IMR-90 (cell line): ENCODE data around the gene NRXN2. TPM values are rescaled to one million over a fixed set of nuclear protein-coding genes. Genes with fewer than 3 reads are reported as not detected.
A peak's percentile ranks its signal among the peaks of the same experiment; 100 is the strongest.

Experiments
- ATAC-seq: fragments of 200-7000 bp; cut with Tn5 transposase; 2 replicates; pipeline ENCODE4 v1.9.1; 2020; ENCODE audit warnings: low read depth, mild to moderate bottlenecking, moderate library complexity
- BruUV-seq: library from RNA; stranded (reverse); fragments of 400-500 nt; replicated peaks from 2 replicates; lab custom pipeline; 2021; lab: Mats Ljungman, UMichigan
- CTCF ChIA-PET: fragments of 300-600 bp; formaldehyde crosslinking; extraction: SDS; loops from one replicate; lab custom pipeline; 2021; ENCODE audit warnings: antibody characterized with exemption; lab: Yijun Ruan, JAX
- POLR2A ChIA-PET: fragments of 300-600 bp; sonication (Branson Sonifier 250); formaldehyde crosslinking; loops from one replicate; lab custom pipeline; 2022; ENCODE audit warnings: antibody characterized with exemption; ENCODE audit not compliant: unreplicated experiment; lab: Charles Lee
- DNase-seq: peaks from one replicate; pipeline ENCODE4 v3.0.0; 2013
- H2AFZ ChIP-seq: replicated peaks from 2 replicates; pipeline ENCODE3; 2013; ENCODE audit warnings: low read length, mild to moderate bottlenecking; ENCODE audit not compliant: poor library complexity
- H2AK5ac ChIP-seq: 2 replicates; pipeline ENCODE4 v1.6.1; 2013; ENCODE audit warnings: low read depth, low read length, inconsistent platforms
- H2AK9ac ChIP-seq: replicated peaks from 2 replicates; pipeline ENCODE3; 2013; ENCODE audit warnings: mild to moderate bottlenecking, low read depth, low read length, moderate library complexity; ENCODE audit not compliant: poor library complexity
- H2BK120ac ChIP-seq: 2 replicates; pipeline ENCODE4 v1.6.1; 2013; ENCODE audit warnings: low read depth, low read length, inconsistent platforms
- H2BK15ac ChIP-seq: 3 replicates; pipeline ENCODE4 v1.6.1; 2013; ENCODE audit warnings: low read depth, low read length, inconsistent platforms
- H2BK20ac ChIP-seq: 2 replicates; pipeline ENCODE4 v1.6.1; 2013; ENCODE audit warnings: low read depth, mild to moderate bottlenecking, inconsistent platforms, low read length, moderate library complexity
- H2BK5ac ChIP-seq: 2 replicates; pipeline ENCODE4 v1.6.1; 2013; ENCODE audit warnings: mild to moderate bottlenecking, low read depth, low read length, inconsistent platforms; ENCODE audit not compliant: poor library complexity, severe bottlenecking
- H3K14ac ChIP-seq: replicated peaks from 2 replicates; pipeline ENCODE4 v1.6.1; 2013; ENCODE audit warnings: low read depth, low read length, inconsistent platforms
- H3K18ac ChIP-seq: 2 replicates; pipeline ENCODE4 v1.6.1; 2013; ENCODE audit warnings: low read depth, low read length, control low read depth
- H3K23ac ChIP-seq: 2 replicates; pipeline ENCODE4 v1.6.1; 2013; ENCODE audit warnings: low read depth, low read length, inconsistent platforms
- H3K27ac ChIP-seq: 2 replicates; pipeline ENCODE4 v1.5.1; 2013; ENCODE audit warnings: mild to moderate bottlenecking, control low read depth, low read length; ENCODE audit not compliant: insufficient read depth
- H3K27me3 ChIP-seq: 2 replicates; pipeline ENCODE4 v1.6.1; 2013; ENCODE audit warnings: low read length; ENCODE audit not compliant: control insufficient read depth, insufficient read depth
- H3K36me3 ChIP-seq: 2 replicates; pipeline ENCODE4 v1.6.1; 2013; ENCODE audit warnings: low read length, mixed read lengths; ENCODE audit not compliant: control insufficient read depth, insufficient read depth
- H3K4ac ChIP-seq: 2 replicates; pipeline ENCODE4 v1.6.1; 2013; ENCODE audit warnings: low read depth, low read length, inconsistent platforms
- H3K4me1 ChIP-seq: 2 replicates; pipeline ENCODE4 v1.6.1; 2013; ENCODE audit warnings: low read length, mixed read lengths; ENCODE audit not compliant: control insufficient read depth, insufficient read depth
- H3K4me2 ChIP-seq: 2 replicates; pipeline ENCODE4 v1.6.1; 2013; ENCODE audit warnings: low read depth, mild to moderate bottlenecking, control low read depth, low read length, moderate library complexity
- H3K4me3 ChIP-seq: 2 replicates; pipeline ENCODE4 v1.5.1; 2013; ENCODE audit warnings: low read depth, mild to moderate bottlenecking, control low read depth, low read length, moderate library complexity; ENCODE audit not compliant: insufficient read depth
- H3K56ac ChIP-seq: 2 replicates; pipeline ENCODE4 v1.6.1; 2013; ENCODE audit warnings: low read length, inconsistent platforms; ENCODE audit not compliant: insufficient read depth; ENCODE audit errors: extremely low read depth
- H3K79me1 ChIP-seq, 2 experiments: 2 replicates each; pipeline ENCODE4 v1.6.1; 2013; ENCODE audit warnings: low read length in 2 of 2, inconsistent platforms in 1 of 2, low read depth in 1 of 2
- H3K9ac ChIP-seq: 2 replicates; pipeline ENCODE4 v1.6.1; 2013; ENCODE audit warnings: low read depth, low read length, control low read depth
- H3K9me1 ChIP-seq: 2 replicates; pipeline ENCODE4 v1.6.1; 2013; ENCODE audit warnings: low read length, inconsistent platforms; ENCODE audit not compliant: insufficient read depth
- H3K9me3 ChIP-seq: 2 replicates; pipeline ENCODE4 v1.6.1; 2013; ENCODE audit warnings: low read length; ENCODE audit not compliant: control insufficient read depth, insufficient read depth
- H4K20me1 ChIP-seq: 2 replicates; pipeline ENCODE4 v1.6.1; 2013; ENCODE audit warnings: low read length, inconsistent platforms; ENCODE audit not compliant: insufficient read depth
- H4K5ac ChIP-seq: 2 replicates; pipeline ENCODE4 v1.6.1; 2013; ENCODE audit warnings: mild to moderate bottlenecking, low read depth, low read length, control low read depth
- H4K8ac ChIP-seq, 2 experiments: 2 replicates each; pipeline ENCODE4 v1.6.1; 2013; ENCODE audit warnings: low read depth in 2 of 2, low read length in 2 of 2, control low read depth in 1 of 2, inconsistent platforms in 1 of 2
- H4K91ac ChIP-seq: 2 replicates; pipeline ENCODE4 v1.6.1; 2013; ENCODE audit warnings: low read depth, low read length, inconsistent platforms; ENCODE audit not compliant: insufficient read depth
- BHLHE40 ChIP-seq: fragments of 150-350 bp; IDR thresholded peaks from 2 replicates; pipeline ENCODE4 v1.6.1; 2016; ENCODE audit warnings: mild to moderate bottlenecking, low read depth, low read length
- FOS ChIP-seq: fragments of 150-350 bp; IDR thresholded peaks from 2 replicates; pipeline ENCODE4 v1.6.1; 2016; ENCODE audit warnings: low read depth, low read length
- MXI1 ChIP-seq: IDR thresholded peaks from 2 replicates; pipeline ENCODE4 v1.6.1; 2012; ENCODE audit warnings: low read depth, mild to moderate bottlenecking, low read length, moderate library complexity, borderline replicate concordance
- POLR2A ChIP-seq: IDR thresholded peaks from 2 replicates; pipeline ENCODE4 v1.6.1; 2012; ENCODE audit warnings: mild to moderate bottlenecking, low read depth, low read length
- RCOR1 ChIP-seq: IDR thresholded peaks from 2 replicates; pipeline ENCODE4 v1.6.1; 2012; ENCODE audit warnings: mild to moderate bottlenecking, low read length, improper control_type of control experiment; ENCODE audit not compliant: insufficient replicate concordance
- SMC3 ChIP-seq: fragments of 150-350 bp; IDR thresholded peaks from 2 replicates; pipeline ENCODE4 v1.6.1; 2016; ENCODE audit warnings: low read depth, mild to moderate bottlenecking, antibody characterized with exemption, low read length, moderate library complexity
- WGBS, 2 experiments: methylation state at CpG; one replicate each; pipeline versions ENCODE4 v1.1.5 to v1.1.7; 2013; ENCODE audit warnings: missing lambda C conversion rate in 2 of 2; ENCODE audit not compliant: insufficient read length in 1 of 2; ENCODE audit errors: extremely low coverage in 2 of 2; 5-methylcytosine and 5-hydroxymethylcytosine counted together
- dilution Hi-C: fragments of 300-500 bp; cut with HindIII; formaldehyde crosslinking; loops from one replicate; pipeline ENCODE4 v1.14.3; 2018; ENCODE audit warnings: low sequenced_read_pairs; ENCODE audit not compliant: unreplicated experiment
- in situ Hi-C: fragments of 300-500 bp; cut with MboI; formaldehyde crosslinking; loops from 3 replicates; pipeline ENCODE4 v1.14.3; 2019; ENCODE audit warnings: low sequenced_read_pairs, inconsistent platforms, mixed read lengths
- intact Hi-C: fragments of 100-400 bp; cut with micrococcal nuclease; formaldehyde crosslinking; loops from 2 replicates; pipeline ENCODE4 v1.10.0; 2022
- polyA plus RNA-seq, 3 experiments: library from polyadenylated mRNA; depleted of rRNA; stranded (reverse); fragments of >200 nt; gene quantifications; 2 replicates each; pipeline ENCODE4 v1.2.3, GENCODE V29; 2012; ENCODE audit warnings: low replicate concordance in 1 of 3
- total RNA-seq: library from RNA; depleted of rRNA; stranded (reverse); fragments of >200 nt; gene quantifications from 2 replicates; pipeline ENCODE4 v1.2.3, GENCODE V29; 2012
- TF ChIP-seq, protein P1 (sequence below): fragments of 150-350 bp; IDR thresholded peaks from 2 replicates; pipeline ENCODE4 v1.6.1; 2017; ENCODE audit warnings: mild to moderate bottlenecking, antibody characterized with exemption, low read length, low read depth

Gene NRXN2
- total and polyA plus RNA-seq, 2 of the 4 experiments (the other 2 are of a cell fraction) = 0.18 to 0.22 TPM

DNA sequence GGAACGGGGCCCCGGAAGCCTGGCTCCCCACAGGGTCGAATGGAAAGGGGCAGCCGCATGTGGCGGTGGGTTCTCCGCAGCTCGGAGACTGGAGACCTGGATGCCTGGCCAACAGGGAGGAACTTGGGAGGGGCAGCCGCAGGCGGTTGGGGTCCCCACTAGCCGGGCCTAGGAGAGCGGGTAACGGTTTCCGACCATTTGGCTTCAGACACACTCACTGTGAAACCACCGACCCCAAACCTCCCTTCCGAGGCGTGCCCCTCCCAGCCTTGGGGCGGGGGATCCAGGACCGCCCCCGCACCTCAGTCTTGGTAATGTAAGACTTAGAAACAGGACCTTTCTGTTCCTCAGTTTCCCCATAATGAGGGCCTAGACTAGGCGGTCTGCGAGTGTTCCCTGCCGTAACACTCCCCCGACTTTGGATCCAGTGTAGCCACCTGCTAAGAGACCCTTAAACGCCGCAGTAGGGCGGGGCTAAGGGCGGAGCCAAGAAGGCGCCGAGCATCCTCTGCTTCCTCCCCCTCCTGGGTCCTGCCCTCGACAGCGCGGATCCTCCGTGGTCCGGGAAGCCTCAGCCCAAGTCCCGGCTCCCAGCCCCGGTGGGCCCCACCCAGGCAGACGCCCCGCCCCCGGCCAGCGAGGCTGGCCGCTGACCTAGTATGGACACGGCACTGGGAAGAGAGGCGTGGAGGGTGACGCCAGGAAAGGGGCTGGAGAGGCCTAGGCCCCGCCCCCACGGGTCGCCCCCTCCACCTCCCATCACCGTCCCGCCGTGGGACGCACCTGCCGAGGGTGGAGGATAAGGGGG, 22.7 kb upstream of the NRXN2 start:
- TF ChIP-seq MXI1 = no peak
- no peak for TF ChIP-seq SMC3
- TF ChIP-seq BHLHE40 = no peak
- TF ChIP-seq RCOR1 = no peak
- TF ChIP-seq, protein P1, sequence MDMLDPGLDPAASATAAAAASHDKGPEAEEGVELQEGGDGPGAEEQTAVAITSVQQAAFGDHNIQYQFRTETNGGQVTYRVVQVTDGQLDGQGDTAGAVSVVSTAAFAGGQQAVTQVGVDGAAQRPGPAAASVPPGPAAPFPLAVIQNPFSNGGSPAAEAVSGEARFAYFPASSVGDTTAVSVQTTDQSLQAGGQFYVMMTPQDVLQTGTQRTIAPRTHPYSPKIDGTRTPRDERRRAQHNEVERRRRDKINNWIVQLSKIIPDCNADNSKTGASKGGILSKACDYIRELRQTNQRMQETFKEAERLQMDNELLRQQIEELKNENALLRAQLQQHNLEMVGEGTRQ = no peak
- no peak for TF ChIP-seq FOS
- no peak for TF ChIP-seq POLR2A
- Histone ChIP-seq H2AFZ (peak overlapping the region; percentile 86), H3K4me1 (peaks cover 14% of the 10 kb centered on the region), H3K9me1 (peaks cover 7% of the 10 kb centered on the region), H2BK5ac (no peak overlapping the region), H3K9me3 (no peaks in the 10 kb centered on the region), H3K4ac (peak overlapping the region; percentile 52), H2BK15ac (peak overlapping the region; percentile 28; the same call in 1 of the 3 replicates), H3K4me3 (peak overlapping the region; percentile 3; the same call in 1 of the 2 replicates), H3K79me1 (no peaks in the 10 kb centered on the region), H2BK20ac (no peak overlapping the region), H3K14ac (0 out of 2 replicates have a peak overlapping the region, but pooled peaks have one; percentile 41), H3K27me3 (peaks cover 47% of the 10 kb centered on the region), H3K18ac (no peak overlapping the region), H3K9ac (no peak overlapping the region), H3K56ac (no peak overlapping the region), H2AK9ac (peak overlapping the region; percentile 90), H2BK120ac (0 out of 2 replicates have a peak overlapping the region, but pooled peaks have one; percentile 13), H4K8ac (peak overlapping the region; percentile 27 to 40; a peak in 3 of 4 replicates), H4K5ac (no peak overlapping the region), H4K91ac (no peak overlapping the region; the same call in 1 of the 2 replicates), H4K20me1 (peaks cover 3% of the 10 kb centered on the region; the same call in 1 of the 2 replicates), H3K23ac (peak overlapping the region; percentile 78), H3K36me3 (no peaks in the 10 kb centered on the region), H3K4me2 (peak overlapping the region; percentile 80), H3K27ac (no peak overlapping the region), H2AK5ac (peak overlapping the region; percentile 82; the same call in 1 of the 2 replicates)
- intact Hi-C loops = no loop called here
- dilution Hi-C loops = no loop called here
- WGBS, 2 experiments = 20% methylated on average over 6 of the region's 52 CpGs; no CpG with 5 or more reads in 1 of the 2 experiments
- peak; percentile 52 for ATAC-seq
- in situ Hi-C loops = no loop called here
- peak; percentile 22 for DNase-seq
- no TSS peak for BruUV-seq
- POLR2A ChIA-PET = no interaction called here
- CTCF ChIA-PET = no interaction called here
